Astrocyte (in vitro differentiated cells and primary cell): ENCODE results near the gene USO1.

Experiments
- EZH2 ChIP-seq: IDR thresholded peaks from 2 replicates; pipeline ENCODE4 v1.6.1; 2012; ENCODE audit warnings: mild to moderate bottlenecking, low read length, inconsistent platforms; ENCODE audit not compliant: insufficient read depth
- TF ChIP-seq, protein P1 (sequence below): IDR thresholded peaks from 2 replicates; pipeline ENCODE4 v1.5.1; 2011; ENCODE audit warnings: low read depth, mild to moderate bottlenecking, inconsistent platforms, low read length, moderate library complexity; ENCODE audit not compliant: insufficient read depth

DNA sequence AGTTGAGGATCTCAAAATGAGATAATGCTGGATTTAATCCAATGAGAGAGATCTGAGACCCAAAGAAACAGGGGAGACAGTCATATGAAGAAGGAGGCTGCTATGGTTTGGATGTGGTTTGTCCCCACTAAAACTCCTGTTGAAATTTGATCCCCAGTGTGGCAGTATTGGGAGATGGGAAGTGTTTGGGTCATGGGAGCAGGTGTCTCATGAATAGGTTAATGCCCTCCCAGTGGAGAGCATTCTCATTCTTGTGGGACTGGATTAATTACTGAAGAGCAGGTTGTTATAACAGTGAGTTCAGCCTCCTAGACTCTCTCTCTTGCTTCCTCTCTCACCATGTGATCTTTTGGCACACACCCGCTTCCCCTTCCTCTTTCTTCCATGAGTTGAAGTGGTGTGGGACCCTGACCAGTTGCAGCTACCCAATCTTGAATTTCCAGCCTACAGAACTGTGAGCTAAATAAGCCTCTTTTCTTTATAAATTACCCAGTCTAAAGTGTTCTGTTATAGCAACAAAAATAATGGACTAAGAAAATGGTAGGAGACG lies 107.6 kb downstream of the USO1 start:
- TF ChIP-seq, protein P1, sequence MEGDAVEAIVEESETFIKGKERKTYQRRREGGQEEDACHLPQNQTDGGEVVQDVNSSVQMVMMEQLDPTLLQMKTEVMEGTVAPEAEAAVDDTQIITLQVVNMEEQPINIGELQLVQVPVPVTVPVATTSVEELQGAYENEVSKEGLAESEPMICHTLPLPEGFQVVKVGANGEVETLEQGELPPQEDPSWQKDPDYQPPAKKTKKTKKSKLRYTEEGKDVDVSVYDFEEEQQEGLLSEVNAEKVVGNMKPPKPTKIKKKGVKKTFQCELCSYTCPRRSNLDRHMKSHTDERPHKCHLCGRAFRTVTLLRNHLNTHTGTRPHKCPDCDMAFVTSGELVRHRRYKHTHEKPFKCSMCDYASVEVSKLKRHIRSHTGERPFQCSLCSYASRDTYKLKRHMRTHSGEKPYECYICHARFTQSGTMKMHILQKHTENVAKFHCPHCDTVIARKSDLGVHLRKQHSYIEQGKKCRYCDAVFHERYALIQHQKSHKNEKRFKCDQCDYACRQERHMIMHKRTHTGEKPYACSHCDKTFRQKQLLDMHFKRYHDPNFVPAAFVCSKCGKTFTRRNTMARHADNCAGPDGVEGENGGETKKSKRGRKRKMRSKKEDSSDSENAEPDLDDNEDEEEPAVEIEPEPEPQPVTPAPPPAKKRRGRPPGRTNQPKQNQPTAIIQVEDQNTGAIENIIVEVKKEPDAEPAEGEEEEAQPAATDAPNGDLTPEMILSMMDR = no peak
- TF ChIP-seq EZH2 = no peak
